ENCODE results near the gene PRSS8.
A peak's percentile ranks its signal among the peaks of the same experiment; 100 is the strongest.

Gene PRSS8

GRCh38 chr16:31084584-31085302 lies 50.8 kb downstream of the PRSS8 start:
- no peak overlapping the region for H2BK5ac ChIP-seq (ENCODE audit: low read depth, low read length, poor library complexity, severe bottlenecking)

DNA sequence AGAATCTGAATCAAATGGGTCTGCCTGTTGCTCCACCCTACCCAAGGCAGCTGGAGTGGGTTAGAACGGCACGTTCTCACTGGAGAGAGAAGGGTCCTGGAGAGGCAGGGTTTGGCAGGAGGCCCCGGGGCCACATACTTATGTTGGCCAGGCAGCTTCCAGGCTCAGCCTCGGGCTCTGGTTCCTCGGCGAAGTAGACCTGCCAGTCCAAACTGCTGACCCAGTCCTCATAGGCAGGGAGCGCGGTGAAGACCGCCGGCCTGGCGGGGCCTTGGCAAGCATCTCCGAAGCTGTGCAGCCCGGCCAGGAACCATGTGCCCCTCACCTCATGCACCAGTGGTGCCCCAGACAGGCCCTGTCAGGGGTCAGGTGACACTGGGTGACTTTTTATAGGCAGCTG lies 51.5 kb downstream of the PRSS8 start:
- no peak overlapping the region for H3K27ac ChIP-seq (ENCODE audit: low read length, poor library complexity, severe bottlenecking)
- H2BK5ac ChIP-seq (ENCODE audit: low read depth, low read length, poor library complexity, severe bottlenecking), result no peak overlapping the region
- H2BK15ac ChIP-seq (ENCODE audit: low read depth, poor library complexity, severe bottlenecking), result no peak overlapping the region
- no peak overlapping the region for H3K4me3 ChIP-seq (ENCODE audit: insufficient read depth in 1 of 2, low read depth in 1 of 2, low read length in 2 of 2)
- no peak overlapping the region for H3K23ac ChIP-seq (ENCODE audit: low read length in 2 of 2)
- no peak overlapping the region for H3K9ac ChIP-seq (ENCODE audit: low read length)
- H3K4ac ChIP-seq (ENCODE audit: low read depth in 1 of 2, low read length in 2 of 2), result no peak overlapping the region
- H3K4me1 ChIP-seq (ENCODE audit: control insufficient read depth, insufficient read depth, low read depth, low read length), result peaks cover 29% of the 10 kb centered on the region
- H2BK12ac ChIP-seq (ENCODE audit: low read length in 2 of 2), result no peak overlapping the region
- no peak overlapping the region for H2AFZ ChIP-seq (ENCODE audit: low read depth, low read length)
- H4K91ac ChIP-seq (ENCODE audit: low read length), result peak overlapping the region; percentile 11
- WGBS, result 97% methylated on average over 13 of the region's 13 CpGs
- H3K4me2 ChIP-seq (ENCODE audit: low read length, poor library complexity, severe bottlenecking), result no peak overlapping the region
- H3K9me3 ChIP-seq (ENCODE audit: control insufficient read depth, low read length), result no peaks in the 10 kb centered on the region
- H3K27me3 ChIP-seq (ENCODE audit: control insufficient read depth in 1 of 2, insufficient read depth in 1 of 2, low read length in 2 of 2), result no peaks in the 10 kb centered on the region
- no peak for DNase-seq
- no peak overlapping the region for H4K8ac ChIP-seq (ENCODE audit: low read length)
- H3K18ac ChIP-seq (ENCODE audit: low read depth in 1 of 2, low read length in 2 of 2), result no peak overlapping the region
- no peak overlapping the region for H2BK120ac ChIP-seq (ENCODE audit: low read depth, low read length)
- H3K36me3 ChIP-seq (ENCODE audit: control insufficient read depth in 1 of 2, insufficient read depth in 2 of 2, low read depth in 1 of 2, low read length in 2 of 2), result peaks cover 98 to 99% of the 10 kb centered on the region in 2 experiments
- H3K79me1 ChIP-seq (replicated peaks; ENCODE audit: low read length, poor library complexity, severe bottlenecking), result peaks cover 65% of the 10 kb centered on the region
- H2AK5ac ChIP-seq (ENCODE audit: low read length, severe bottlenecking), result no peak overlapping the region
- no peak overlapping the region for H3K14ac ChIP-seq (ENCODE audit: low read length in 2 of 2)

More at GRCh38 chr16:31084584-31085302, 50.8 kb downstream of the PRSS8 start:
- Histone ChIP-seq H2BK12ac (ENCODE audit: low read length in 2 of 2) (no peak overlapping the region), H2BK120ac (ENCODE audit: low read depth, low read length) (no peak overlapping the region), H3K9me3 (ENCODE audit: control insufficient read depth, low read length) (no peaks in the 10 kb centered on the region), H2BK15ac (ENCODE audit: low read depth, poor library complexity, severe bottlenecking) (no peak overlapping the region), H3K4me1 (ENCODE audit: control insufficient read depth, insufficient read depth, low read depth, low read length) (peaks cover 29% of the 10 kb centered on the region), H3K4me3 (ENCODE audit: insufficient read depth in 1 of 2, low read depth in 1 of 2, low read length in 2 of 2) (no peak overlapping the region), H3K4me2 (ENCODE audit: low read length, poor library complexity, severe bottlenecking) (no peak overlapping the region), H3K27me3 (ENCODE audit: control insufficient read depth in 1 of 2, insufficient read depth in 1 of 2, low read length in 2 of 2) (no peaks in the 10 kb centered on the region), H4K8ac (ENCODE audit: low read length) (no peak overlapping the region), H3K79me1 (replicated peaks; ENCODE audit: low read length, poor library complexity, severe bottlenecking) (peaks cover 61% of the 10 kb centered on the region), H3K9ac (ENCODE audit: low read length) (no peak overlapping the region), H3K23ac (ENCODE audit: low read length in 2 of 2) (no peak overlapping the region), H2AK5ac (ENCODE audit: low read length, severe bottlenecking) (no peak overlapping the region), H3K14ac (ENCODE audit: low read length in 2 of 2) (no peak overlapping the region), H3K27ac (ENCODE audit: low read length, poor library complexity, severe bottlenecking) (no peak overlapping the region), H3K4ac (ENCODE audit: low read depth in 1 of 2, low read length in 2 of 2) (no peak overlapping the region), H4K91ac (ENCODE audit: low read length) (no peak overlapping the region), H3K18ac (ENCODE audit: low read depth in 1 of 2, low read length in 2 of 2) (no peak overlapping the region), H2AFZ (ENCODE audit: low read depth, low read length) (no peak overlapping the region), H3K36me3 (ENCODE audit: control insufficient read depth in 1 of 2, insufficient read depth in 2 of 2, low read depth in 1 of 2, low read length in 2 of 2) (peaks cover 96 to 98% of the 10 kb centered on the region in 2 experiments)
- no peak for DNase-seq
- WGBS, result 91% methylated on average over 16 of the region's 16 CpGs

- Histone ChIP-seq H2AFZ (ENCODE audit: low read depth, low read length) (no peak overlapping the region), H4K91ac (ENCODE audit: low read length) (no peak overlapping the region), H3K4me2 (ENCODE audit: low read length, poor library complexity, severe bottlenecking) (no peak overlapping the region), H3K4ac (ENCODE audit: low read depth in 1 of 2, low read length in 2 of 2) (no peak overlapping the region), H3K9ac (ENCODE audit: low read length) (peak overlapping the region; percentile 26), H2BK5ac (ENCODE audit: low read depth, low read length, poor library complexity, severe bottlenecking) (no peak overlapping the region), H2BK120ac (ENCODE audit: low read depth, low read length) (no peak overlapping the region), H2BK15ac (ENCODE audit: low read depth, poor library complexity, severe bottlenecking) (no peak overlapping the region), H3K23ac (ENCODE audit: low read length in 2 of 2) (no peak overlapping the region), H3K4me3 (ENCODE audit: insufficient read depth in 1 of 2, low read depth in 1 of 2, low read length in 2 of 2) (no peak overlapping the region), H3K9me3 (ENCODE audit: control insufficient read depth, low read length) (no peaks in the 10 kb centered on the region), H3K36me3 (ENCODE audit: control insufficient read depth in 1 of 2, insufficient read depth in 2 of 2, low read depth in 1 of 2, low read length in 2 of 2) (peaks cover 98 to 99% of the 10 kb centered on the region in 2 experiments), H3K79me1 (replicated peaks; ENCODE audit: low read length, poor library complexity, severe bottlenecking) (peaks cover 65% of the 10 kb centered on the region), H3K27me3 (ENCODE audit: control insufficient read depth in 1 of 2, insufficient read depth in 1 of 2, low read length in 2 of 2) (no peaks in the 10 kb centered on the region), H4K8ac (ENCODE audit: low read length) (no peak overlapping the region), H3K4me1 (ENCODE audit: control insufficient read depth, insufficient read depth, low read depth, low read length) (peaks cover 27% of the 10 kb centered on the region), H3K18ac (ENCODE audit: low read depth in 1 of 2, low read length in 2 of 2) (no peak overlapping the region), H3K27ac (ENCODE audit: low read length, poor library complexity, severe bottlenecking) (no peak overlapping the region), H3K14ac (ENCODE audit: low read length in 2 of 2) (no peak overlapping the region), H2AK5ac (ENCODE audit: low read length, severe bottlenecking) (no peak overlapping the region), H2BK12ac (ENCODE audit: low read length in 2 of 2) (no peak overlapping the region)
- WGBS, result 98% methylated on average over 4 of the region's 5 CpGs
- DNase-seq, result no peak
These were observed 52.0 kb downstream of the PRSS8 start for GRCh38 chr16:31083556-31083955.

GRCh38 chr16:31083081-31083480 lies 52.4 kb downstream of the PRSS8 start:
- no peak for DNase-seq
- WGBS, result 86% methylated on average over 6 of the region's 9 CpGs
- Histone ChIP-seq H4K8ac (ENCODE audit: low read length) (no peak overlapping the region), H3K27ac (ENCODE audit: low read length, poor library complexity, severe bottlenecking) (no peak overlapping the region), H3K9me3 (ENCODE audit: control insufficient read depth, low read length) (no peaks in the 10 kb centered on the region), H3K23ac (ENCODE audit: low read length in 2 of 2) (no peak overlapping the region), H3K27me3 (ENCODE audit: control insufficient read depth in 1 of 2, insufficient read depth in 1 of 2, low read length in 2 of 2) (no peaks in the 10 kb centered on the region), H3K4me1 (ENCODE audit: control insufficient read depth, insufficient read depth, low read depth, low read length) (peaks cover 23% of the 10 kb centered on the region), H3K14ac (ENCODE audit: low read length in 2 of 2) (no peak overlapping the region), H2BK5ac (ENCODE audit: low read depth, low read length, poor library complexity, severe bottlenecking) (no peak overlapping the region), H3K4me2 (ENCODE audit: low read length, poor library complexity, severe bottlenecking) (no peak overlapping the region), H3K4ac (ENCODE audit: low read depth in 1 of 2, low read length in 2 of 2) (no peak overlapping the region), H4K91ac (ENCODE audit: low read length) (no peak overlapping the region), H3K36me3 (ENCODE audit: control insufficient read depth in 1 of 2, insufficient read depth in 2 of 2, low read depth in 1 of 2, low read length in 2 of 2) (peaks cover 98 to 99% of the 10 kb centered on the region in 2 experiments), H3K4me3 (ENCODE audit: insufficient read depth in 1 of 2, low read depth in 1 of 2, low read length in 2 of 2) (no peak overlapping the region), H3K79me1 (replicated peaks; ENCODE audit: low read length, poor library complexity, severe bottlenecking) (peaks cover 65% of the 10 kb centered on the region), H2AK5ac (ENCODE audit: low read length, severe bottlenecking) (no peak overlapping the region), H3K9ac (ENCODE audit: low read length) (peak overlapping the region; percentile 26), H2BK15ac (ENCODE audit: low read depth, poor library complexity, severe bottlenecking) (no peak overlapping the region), H3K18ac (ENCODE audit: low read depth in 1 of 2, low read length in 2 of 2) (no peak overlapping the region), H2BK12ac (ENCODE audit: low read length in 2 of 2) (no peak overlapping the region), H2AFZ (ENCODE audit: low read depth, low read length) (no peak overlapping the region), H2BK120ac (ENCODE audit: low read depth, low read length) (no peak overlapping the region)
